DOHH2 (cell line): ENCODE measurements around the gene TMEFF2.

Source experiments
- H3F3A ChIP-seq: fragments of 200-600 bp; sonication (generic), shearing (Covaris generic); 2 replicates; pipeline ENCODE4 v1.6.0; 2016; ENCODE audit warnings: antibody characterized with exemption, mild to moderate bottlenecking; ENCODE audit not compliant: control insufficient read depth, insufficient read depth
- H3K27ac ChIP-seq: fragments of 200-600 bp; sonication (generic); 2 replicates; pipeline ENCODE4 v1.5.1; 2014; ENCODE audit warnings: low read depth, mild to moderate bottlenecking, low read length, moderate library complexity
- H3K27me3 ChIP-seq: fragments of 200-600 bp; sonication (generic); 2 replicates; pipeline ENCODE4 v1.6.1; 2014; ENCODE audit warnings: mild to moderate bottlenecking, low read length, mixed read lengths; ENCODE audit not compliant: control insufficient read depth
- H3K36me3 ChIP-seq: fragments of 200-600 bp; sonication (generic); 2 replicates; pipeline ENCODE4 v1.6.1; 2014; ENCODE audit warnings: mild to moderate bottlenecking, low read length, moderate library complexity, mixed read lengths; ENCODE audit not compliant: control insufficient read depth
- H3K4me1 ChIP-seq: fragments of 200-600 bp; sonication (generic); 2 replicates; pipeline ENCODE4 v1.6.1; 2014; ENCODE audit warnings: mild to moderate bottlenecking, low read length, mixed read lengths; ENCODE audit not compliant: control insufficient read depth
- H3K4me2 ChIP-seq: fragments of 200-600 bp; sonication (generic); 2 replicates; pipeline ENCODE4 v1.6.0; 2014; ENCODE audit warnings: mild to moderate bottlenecking, low read length, moderate library complexity
- H3K4me3 ChIP-seq: fragments of 200-600 bp; sonication (generic); 2 replicates; pipeline ENCODE4 v1.5.1; 2014; ENCODE audit warnings: mild to moderate bottlenecking, low read length, mixed read lengths
- H3K79me2 ChIP-seq: fragments of 200-600 bp; sonication (generic); 2 replicates; pipeline ENCODE4 v1.6.1; 2014; ENCODE audit warnings: mild to moderate bottlenecking, low read length, mixed read lengths; ENCODE audit not compliant: control insufficient read depth
- H3K9me2 ChIP-seq: fragments of 200-600 bp; sonication (generic); replicated peaks from 2 replicates; pipeline ENCODE4 v1.6.1; 2014; ENCODE audit warnings: mild to moderate bottlenecking, low read length, mixed read lengths; ENCODE audit not compliant: control insufficient read depth
- H3K9me3 ChIP-seq: fragments of 200-600 bp; sonication (generic); 2 replicates; pipeline ENCODE4 v1.6.1; 2014; ENCODE audit warnings: antibody characterized with exemption, low read length, mixed read lengths; ENCODE audit not compliant: control insufficient read depth, insufficient read depth
- H4K20me1 ChIP-seq: fragments of 200-600 bp; sonication (generic); 2 replicates; pipeline ENCODE4 v1.6.0; 2014; ENCODE audit warnings: low read depth, mild to moderate bottlenecking, antibody characterized with exemption, low read length, moderate library complexity; ENCODE audit not compliant: control insufficient read depth, insufficient read depth
- EZH2phosphoT487 ChIP-seq: fragments of 200-600 bp; sonication (generic); IDR thresholded peaks from 2 replicates; pipeline ENCODE4 v1.6.1; 2017; ENCODE audit warnings: borderline replicate concordance, mild to moderate bottlenecking, antibody characterized with exemption, low read length, moderate library complexity, mixed read lengths
- TF ChIP-seq, protein P1 (sequence below): fragments of 200-600 bp; sonication (generic); IDR thresholded peaks from one replicate; pipeline ENCODE4 v1.5.1; 2014; ENCODE audit warnings: antibody characterized with exemption, mild to moderate bottlenecking, low read depth, low read length; ENCODE audit not compliant: poor library complexity, severe bottlenecking

The TMEFF2 gene

GRCh38 chr2:191917430-191917881 is 277.3 kb downstream of the TMEFF2 start:
- H3K79me2 ChIP-seq = no peaks in the 10 kb centered on the region
- no peaks in the 10 kb centered on the region for H3K9me2 ChIP-seq
- no peaks in the 10 kb centered on the region for H3K27me3 ChIP-seq
- no peak for TF ChIP-seq EZH2phosphoT487
- TF ChIP-seq, protein P1, sequence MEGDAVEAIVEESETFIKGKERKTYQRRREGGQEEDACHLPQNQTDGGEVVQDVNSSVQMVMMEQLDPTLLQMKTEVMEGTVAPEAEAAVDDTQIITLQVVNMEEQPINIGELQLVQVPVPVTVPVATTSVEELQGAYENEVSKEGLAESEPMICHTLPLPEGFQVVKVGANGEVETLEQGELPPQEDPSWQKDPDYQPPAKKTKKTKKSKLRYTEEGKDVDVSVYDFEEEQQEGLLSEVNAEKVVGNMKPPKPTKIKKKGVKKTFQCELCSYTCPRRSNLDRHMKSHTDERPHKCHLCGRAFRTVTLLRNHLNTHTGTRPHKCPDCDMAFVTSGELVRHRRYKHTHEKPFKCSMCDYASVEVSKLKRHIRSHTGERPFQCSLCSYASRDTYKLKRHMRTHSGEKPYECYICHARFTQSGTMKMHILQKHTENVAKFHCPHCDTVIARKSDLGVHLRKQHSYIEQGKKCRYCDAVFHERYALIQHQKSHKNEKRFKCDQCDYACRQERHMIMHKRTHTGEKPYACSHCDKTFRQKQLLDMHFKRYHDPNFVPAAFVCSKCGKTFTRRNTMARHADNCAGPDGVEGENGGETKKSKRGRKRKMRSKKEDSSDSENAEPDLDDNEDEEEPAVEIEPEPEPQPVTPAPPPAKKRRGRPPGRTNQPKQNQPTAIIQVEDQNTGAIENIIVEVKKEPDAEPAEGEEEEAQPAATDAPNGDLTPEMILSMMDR = no peak
- no peaks in the 10 kb centered on the region for H3K4me1 ChIP-seq
- H3K36me3 ChIP-seq = no peaks in the 10 kb centered on the region
- no peak overlapping the region for H3K4me2 ChIP-seq
- H3K27ac ChIP-seq = no peak overlapping the region
- H3K9me3 ChIP-seq = no peaks in the 10 kb centered on the region
- H3K4me3 ChIP-seq = no peak overlapping the region
- H3F3A ChIP-seq = no peaks in the 10 kb centered on the region
- no peaks in the 10 kb centered on the region for H4K20me1 ChIP-seq

- Histone ChIP-seq H3K4me2 (no peak overlapping the region), H3F3A (no peaks in the 10 kb centered on the region), H3K36me3 (no peaks in the 10 kb centered on the region), H3K9me3 (no peaks in the 10 kb centered on the region), H3K4me1 (no peaks in the 10 kb centered on the region), H3K4me3 (no peak overlapping the region), H3K27ac (no peak overlapping the region), H3K79me2 (no peaks in the 10 kb centered on the region), H4K20me1 (no peaks in the 10 kb centered on the region), H3K9me2 (no peaks in the 10 kb centered on the region), H3K27me3 (no peaks in the 10 kb centered on the region)
- TF ChIP-seq, protein P1 = no peak
- TF ChIP-seq EZH2phosphoT487 = no peak
These were observed 277.9 kb downstream of the TMEFF2 start for GRCh38 chr2:191916826-191917225.

DNA sequence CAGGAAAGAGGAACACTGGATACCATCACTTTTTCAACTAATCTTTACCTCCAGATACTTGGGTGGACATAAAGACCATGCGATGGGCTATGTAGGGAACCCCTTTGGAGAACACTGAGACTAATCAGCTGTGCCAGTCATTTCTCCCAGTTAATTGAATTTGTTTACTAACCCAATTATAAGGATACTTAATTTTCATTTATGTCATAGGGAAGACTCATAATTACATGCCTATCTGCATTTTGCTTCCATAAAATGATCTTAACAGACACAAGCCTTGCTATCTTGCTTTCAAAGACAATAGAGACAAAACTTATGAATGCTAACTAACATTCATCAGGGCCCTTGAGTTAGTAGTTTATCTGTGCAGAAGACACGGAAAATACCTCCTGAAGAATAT is 279.0 kb downstream of the TMEFF2 start:
- H3K4me2 ChIP-seq = no peak overlapping the region
- no peaks in the 10 kb centered on the region for H3K27me3 ChIP-seq
- no peaks in the 10 kb centered on the region for H3K9me2 ChIP-seq
- H3K36me3 ChIP-seq = no peaks in the 10 kb centered on the region
- TF ChIP-seq, protein P1 = no peak
- TF ChIP-seq EZH2phosphoT487 = no peak
- H3K4me1 ChIP-seq = no peaks in the 10 kb centered on the region
- H3K9me3 ChIP-seq = no peaks in the 10 kb centered on the region
- no peaks in the 10 kb centered on the region for H3K79me2 ChIP-seq
- H3K4me3 ChIP-seq = no peak overlapping the region
- no peaks in the 10 kb centered on the region for H3F3A ChIP-seq
- no peak overlapping the region for H3K27ac ChIP-seq
- no peaks in the 10 kb centered on the region for H4K20me1 ChIP-seq
